ENCODE measurements around the gene KCNQ5.
"Not testable (repeated sequence)": the region's sequence is repeated elsewhere in the genome, so short reads cannot be mapped to it uniquely, and the experiment has no call there.

KCNQ5 gene

GRCh38 chr6:73209117-73209516 lies 587.3 kb downstream of the KCNQ5 start:
- no peak for DNase-seq

DNA sequence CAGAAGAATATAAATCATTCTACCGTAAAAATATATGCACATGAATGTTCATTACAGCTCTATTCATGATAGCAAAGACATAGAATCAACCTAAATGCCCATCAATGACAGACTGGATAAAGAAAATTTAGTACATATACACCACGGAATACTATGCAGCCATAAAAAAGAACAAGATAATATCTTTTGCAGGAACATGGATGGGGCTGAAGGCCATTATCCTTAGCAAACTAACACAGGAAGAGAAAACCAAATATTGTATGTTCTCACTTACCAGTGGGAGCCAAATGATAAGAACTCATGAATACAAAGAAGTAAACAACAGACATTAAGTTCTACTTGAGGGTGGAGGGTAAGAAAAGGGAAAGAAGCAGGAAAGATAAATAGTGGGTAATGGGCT lies 595.0 kb downstream of the KCNQ5 start:
- DNase-seq, result no peak

DNA sequence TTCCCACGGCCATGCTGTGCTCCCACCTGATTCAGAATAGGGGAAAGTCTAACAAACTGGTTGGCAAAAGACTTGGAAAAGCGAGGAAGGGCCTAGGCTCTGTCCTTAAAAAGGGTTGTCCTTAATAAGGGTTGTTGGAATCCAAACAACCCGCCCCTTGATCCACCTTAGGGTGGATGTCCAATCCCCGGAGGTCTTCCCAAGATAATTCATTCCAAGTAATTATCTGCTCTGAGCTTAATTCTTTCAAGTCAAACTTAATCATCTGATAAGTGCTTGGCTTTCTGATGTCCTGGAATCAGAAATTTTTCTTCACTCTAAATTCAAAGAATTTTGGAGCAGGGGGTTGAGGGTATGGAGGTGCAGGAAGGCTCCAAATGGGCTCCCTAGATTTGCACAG lies 603.5 kb downstream of the KCNQ5 start, which contains the start of gene KHDC1L:
Gene KHDC1L, minus strand, starts transcription at position 101 of the 400 bp plus-strand sequence. Its CDS starts 88 bp downstream, at position 13.
- no peak for DNase-seq

DNA sequence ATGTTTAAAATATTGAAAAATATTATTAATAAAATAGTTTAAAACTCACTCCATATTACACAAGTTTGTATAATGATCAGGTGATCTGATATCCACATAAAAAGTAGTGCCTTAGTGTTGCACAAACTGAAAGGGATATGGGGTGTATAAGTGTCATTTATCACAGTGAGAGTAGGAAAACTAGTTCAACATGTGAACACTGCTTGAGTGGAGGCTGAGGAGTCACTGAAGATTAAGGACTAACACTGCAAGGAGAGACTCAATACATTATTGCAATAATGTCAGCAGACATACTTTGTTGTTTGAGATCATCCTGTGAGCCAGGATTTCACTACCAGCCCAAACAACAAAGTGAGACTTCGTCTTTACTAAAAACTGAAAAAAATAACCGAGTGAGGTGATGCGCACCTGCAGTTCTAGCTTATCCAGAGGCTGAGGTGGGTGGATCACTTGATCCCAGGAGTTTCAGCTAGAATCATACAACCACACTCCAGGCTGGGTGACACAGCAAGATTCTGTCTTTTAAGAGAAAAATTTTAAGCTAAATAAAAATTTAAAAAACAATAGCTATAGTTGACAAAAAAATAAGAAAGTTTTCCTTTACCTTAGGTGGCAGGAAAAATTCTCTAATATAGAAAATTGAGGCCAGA lies 605.9 kb downstream of the KCNQ5 start:
- no peak for DNase-seq

GRCh38 chr6:73231986-73232391 lies 610.1 kb downstream of the KCNQ5 start:
- DNase-seq, result no peak

DNA sequence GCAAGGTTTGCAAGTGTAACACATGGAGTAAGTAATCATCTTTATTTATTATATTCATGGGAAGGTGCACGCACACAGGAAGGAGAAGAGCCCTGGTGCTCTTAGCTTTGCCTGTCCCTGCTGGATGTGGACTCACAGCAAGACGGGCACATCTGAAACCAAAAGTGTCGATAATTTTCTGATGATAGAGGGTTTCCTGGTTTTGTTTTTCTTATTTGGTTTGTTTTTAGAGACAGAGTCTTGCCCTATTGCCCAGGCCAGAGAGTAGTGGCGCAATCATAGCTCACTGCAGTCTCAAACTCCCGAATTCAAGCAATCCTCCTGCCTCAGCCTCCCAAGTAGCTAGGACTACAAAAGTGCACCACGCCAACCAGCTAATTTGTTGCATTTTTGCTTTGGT lies 611.2 kb downstream of the KCNQ5 start:
- DNase-seq, result no peak

DNA sequence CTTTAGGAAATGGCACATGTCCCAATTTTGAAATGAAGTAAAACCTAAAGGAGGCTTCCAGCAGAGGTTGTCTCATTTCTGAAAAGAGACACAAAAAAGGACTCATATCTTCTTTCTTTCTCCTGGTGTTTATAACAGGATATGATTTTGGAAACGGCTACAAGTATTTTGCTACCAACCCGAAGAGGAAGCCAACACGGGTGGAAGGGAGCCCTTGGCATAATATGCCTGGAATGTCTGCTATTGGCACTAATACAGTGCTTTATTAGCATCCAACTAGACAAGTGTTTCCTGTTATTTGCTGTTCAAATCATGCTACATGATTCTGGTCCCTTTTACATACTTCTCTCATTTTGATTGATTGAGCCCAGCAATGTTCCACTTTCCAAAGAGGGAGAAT lies 612.1 kb downstream of the KCNQ5 start:
- DNase-seq, result not testable (repeated sequence)

DNA sequence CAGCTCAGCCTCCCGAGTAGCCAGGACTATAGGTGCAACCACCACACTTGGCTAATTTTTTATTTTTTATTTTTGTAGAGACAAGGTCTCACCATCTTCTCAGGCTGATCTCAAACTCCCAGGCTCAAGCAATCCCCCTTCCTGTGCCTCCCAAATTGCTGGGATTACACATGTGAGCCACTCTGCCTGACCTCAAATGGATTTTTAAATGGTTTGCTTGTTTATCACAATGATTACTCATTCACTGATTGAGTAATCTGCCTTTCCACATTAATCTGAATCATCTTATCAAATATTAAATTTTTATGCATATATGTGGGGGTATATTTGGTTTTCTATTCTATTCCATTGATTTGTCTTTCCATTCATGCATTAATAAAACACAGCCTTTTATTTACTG lies 612.9 kb downstream of the KCNQ5 start:
- no peak for DNase-seq

GRCh38 chr6:73236144-73236750 lies 614.4 kb downstream of the KCNQ5 start:
- DNase-seq, result no peak

DNA sequence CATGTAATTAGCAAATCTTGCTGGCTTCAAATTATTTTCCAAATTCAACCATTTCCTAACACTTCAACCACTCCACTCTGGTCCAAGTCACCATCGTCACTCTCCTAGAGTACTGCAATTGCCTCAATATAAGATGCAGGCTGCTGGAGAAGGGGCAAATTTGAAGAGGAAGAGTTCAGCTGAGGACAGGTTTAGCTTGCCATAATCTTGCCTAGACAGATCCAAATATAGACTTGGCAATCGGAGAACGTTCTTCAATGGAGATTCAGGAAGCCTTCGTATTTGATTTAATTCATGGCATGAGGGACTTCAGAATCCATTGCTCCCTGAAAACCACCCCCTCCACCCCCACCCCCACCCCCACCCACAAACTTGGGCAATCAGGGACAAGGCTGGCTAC lies 618.9 kb downstream of the KCNQ5 start:
- DNase-seq, result no peak

GRCh38 chr6:73242001-73242400 lies 620.1 kb downstream of the KCNQ5 start:
- no peak for DNase-seq

Measured in NCI-H1417 treated with DMSO at 0.1 percent for 48 hours (cell line).